ENCODE data around the gene RALGDS.

DNA sequence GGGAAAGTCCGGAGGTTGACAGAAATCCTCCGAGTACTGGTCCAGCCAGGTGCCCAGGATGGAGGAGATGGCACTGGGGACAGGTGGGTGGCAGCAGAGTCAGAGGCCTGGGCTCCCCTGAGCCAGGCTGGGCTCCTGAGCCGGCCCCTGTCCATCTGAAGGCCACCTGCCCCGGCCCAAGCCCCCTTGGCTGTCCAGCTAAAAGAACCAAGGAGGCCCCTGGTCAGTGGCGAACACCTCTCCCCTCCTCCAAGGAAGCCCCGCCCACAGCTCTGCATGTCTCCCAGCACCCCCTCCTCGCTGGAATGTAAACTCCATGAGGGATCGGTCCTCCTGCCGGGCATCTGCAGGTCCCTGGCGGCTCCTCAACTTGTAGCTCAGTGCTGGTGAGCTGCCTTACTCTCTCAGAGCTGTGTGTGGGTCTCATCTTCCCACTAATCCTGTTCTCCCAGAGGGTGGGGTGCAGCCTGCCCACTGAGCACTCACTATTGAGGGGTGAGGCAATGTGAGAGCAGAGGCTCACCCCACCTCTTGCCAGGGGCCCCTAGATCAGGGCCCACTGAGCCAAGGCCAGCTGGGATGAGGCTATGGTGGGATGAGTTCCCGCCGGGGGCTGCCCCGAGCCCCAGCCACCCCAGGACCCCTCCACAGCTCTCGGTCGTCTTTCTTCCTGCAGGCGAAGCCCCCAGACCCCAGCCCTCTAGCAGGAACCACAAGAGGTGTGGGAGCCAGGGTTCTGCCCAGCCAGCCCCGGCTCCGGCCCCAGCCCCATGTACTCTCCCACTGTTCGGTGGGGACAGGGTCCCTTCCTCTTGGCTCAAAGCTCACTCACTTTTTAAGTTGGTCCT is 12.0 kb downstream of the RALGDS start:
- TF ChIP-seq, protein P1, sequence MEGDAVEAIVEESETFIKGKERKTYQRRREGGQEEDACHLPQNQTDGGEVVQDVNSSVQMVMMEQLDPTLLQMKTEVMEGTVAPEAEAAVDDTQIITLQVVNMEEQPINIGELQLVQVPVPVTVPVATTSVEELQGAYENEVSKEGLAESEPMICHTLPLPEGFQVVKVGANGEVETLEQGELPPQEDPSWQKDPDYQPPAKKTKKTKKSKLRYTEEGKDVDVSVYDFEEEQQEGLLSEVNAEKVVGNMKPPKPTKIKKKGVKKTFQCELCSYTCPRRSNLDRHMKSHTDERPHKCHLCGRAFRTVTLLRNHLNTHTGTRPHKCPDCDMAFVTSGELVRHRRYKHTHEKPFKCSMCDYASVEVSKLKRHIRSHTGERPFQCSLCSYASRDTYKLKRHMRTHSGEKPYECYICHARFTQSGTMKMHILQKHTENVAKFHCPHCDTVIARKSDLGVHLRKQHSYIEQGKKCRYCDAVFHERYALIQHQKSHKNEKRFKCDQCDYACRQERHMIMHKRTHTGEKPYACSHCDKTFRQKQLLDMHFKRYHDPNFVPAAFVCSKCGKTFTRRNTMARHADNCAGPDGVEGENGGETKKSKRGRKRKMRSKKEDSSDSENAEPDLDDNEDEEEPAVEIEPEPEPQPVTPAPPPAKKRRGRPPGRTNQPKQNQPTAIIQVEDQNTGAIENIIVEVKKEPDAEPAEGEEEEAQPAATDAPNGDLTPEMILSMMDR (conservative IDR thresholded peaks at IDR 0.05), result no peak
- no peak for TF ChIP-seq ZFX (IDR thresholded peaks at IDR 0.05)

Data from C4-2B (cell line).